IMR-90 (cell line): ENCODE results near the gene CD33. TPM values are rescaled to one million over a fixed set of nuclear protein-coding genes. Genes with fewer than 3 reads are reported as not detected.

Experiments
- ATAC-seq: fragments of 200-7000 bp; cut with Tn5 transposase; 2 replicates; pipeline ENCODE4 v1.9.1; 2020; ENCODE audit warnings: low read depth, mild to moderate bottlenecking, moderate library complexity
- BruUV-seq: library from RNA; stranded (reverse); fragments of 400-500 nt; replicated peaks from 2 replicates; lab custom pipeline; 2021; lab: Mats Ljungman, UMichigan
- CTCF ChIA-PET: fragments of 300-600 bp; formaldehyde crosslinking; extraction: SDS; loops from one replicate; lab custom pipeline; 2021; ENCODE audit warnings: antibody characterized with exemption; lab: Yijun Ruan, JAX
- POLR2A ChIA-PET: fragments of 300-600 bp; sonication (Branson Sonifier 250); formaldehyde crosslinking; loops from one replicate; lab custom pipeline; 2022; ENCODE audit warnings: antibody characterized with exemption; ENCODE audit not compliant: unreplicated experiment; lab: Charles Lee
- DNase-seq: peaks from one replicate; pipeline ENCODE4 v3.0.0; 2013
- H2AFZ ChIP-seq: replicated peaks from 2 replicates; pipeline ENCODE3; 2013; ENCODE audit warnings: low read length, mild to moderate bottlenecking; ENCODE audit not compliant: poor library complexity
- H2AK5ac ChIP-seq: 2 replicates; pipeline ENCODE4 v1.6.1; 2013; ENCODE audit warnings: low read depth, low read length, inconsistent platforms
- H2AK9ac ChIP-seq: replicated peaks from 2 replicates; pipeline ENCODE3; 2013; ENCODE audit warnings: mild to moderate bottlenecking, low read depth, low read length, moderate library complexity; ENCODE audit not compliant: poor library complexity
- H2BK120ac ChIP-seq: 2 replicates; pipeline ENCODE4 v1.6.1; 2013; ENCODE audit warnings: low read depth, low read length, inconsistent platforms
- H2BK15ac ChIP-seq: 3 replicates; pipeline ENCODE4 v1.6.1; 2013; ENCODE audit warnings: low read depth, low read length, inconsistent platforms
- H2BK20ac ChIP-seq: 2 replicates; pipeline ENCODE4 v1.6.1; 2013; ENCODE audit warnings: low read depth, mild to moderate bottlenecking, inconsistent platforms, low read length, moderate library complexity
- H2BK5ac ChIP-seq: 2 replicates; pipeline ENCODE4 v1.6.1; 2013; ENCODE audit warnings: mild to moderate bottlenecking, low read depth, low read length, inconsistent platforms; ENCODE audit not compliant: poor library complexity, severe bottlenecking
- H3K14ac ChIP-seq: replicated peaks from 2 replicates; pipeline ENCODE4 v1.6.1; 2013; ENCODE audit warnings: low read depth, low read length, inconsistent platforms
- H3K18ac ChIP-seq: 2 replicates; pipeline ENCODE4 v1.6.1; 2013; ENCODE audit warnings: low read depth, low read length, control low read depth
- H3K23ac ChIP-seq: 2 replicates; pipeline ENCODE4 v1.6.1; 2013; ENCODE audit warnings: low read depth, low read length, inconsistent platforms
- H3K27ac ChIP-seq: 2 replicates; pipeline ENCODE4 v1.5.1; 2013; ENCODE audit warnings: mild to moderate bottlenecking, control low read depth, low read length; ENCODE audit not compliant: insufficient read depth
- H3K27me3 ChIP-seq: 2 replicates; pipeline ENCODE4 v1.6.1; 2013; ENCODE audit warnings: low read length; ENCODE audit not compliant: control insufficient read depth, insufficient read depth
- H3K36me3 ChIP-seq: 2 replicates; pipeline ENCODE4 v1.6.1; 2013; ENCODE audit warnings: low read length, mixed read lengths; ENCODE audit not compliant: control insufficient read depth, insufficient read depth
- H3K4ac ChIP-seq: 2 replicates; pipeline ENCODE4 v1.6.1; 2013; ENCODE audit warnings: low read depth, low read length, inconsistent platforms
- H3K4me1 ChIP-seq: 2 replicates; pipeline ENCODE4 v1.6.1; 2013; ENCODE audit warnings: low read length, mixed read lengths; ENCODE audit not compliant: control insufficient read depth, insufficient read depth
- H3K4me2 ChIP-seq: 2 replicates; pipeline ENCODE4 v1.6.1; 2013; ENCODE audit warnings: low read depth, mild to moderate bottlenecking, control low read depth, low read length, moderate library complexity
- H3K4me3 ChIP-seq: 2 replicates; pipeline ENCODE4 v1.5.1; 2013; ENCODE audit warnings: low read depth, mild to moderate bottlenecking, control low read depth, low read length, moderate library complexity; ENCODE audit not compliant: insufficient read depth
- H3K56ac ChIP-seq: 2 replicates; pipeline ENCODE4 v1.6.1; 2013; ENCODE audit warnings: low read length, inconsistent platforms; ENCODE audit not compliant: insufficient read depth; ENCODE audit errors: extremely low read depth
- H3K79me1 ChIP-seq, 2 experiments: 2 replicates each; pipeline ENCODE4 v1.6.1; 2013; ENCODE audit warnings: low read length in 2 of 2, inconsistent platforms in 1 of 2, low read depth in 1 of 2
- H3K9ac ChIP-seq: 2 replicates; pipeline ENCODE4 v1.6.1; 2013; ENCODE audit warnings: low read depth, low read length, control low read depth
- H3K9me1 ChIP-seq: 2 replicates; pipeline ENCODE4 v1.6.1; 2013; ENCODE audit warnings: low read length, inconsistent platforms; ENCODE audit not compliant: insufficient read depth
- H3K9me3 ChIP-seq: 2 replicates; pipeline ENCODE4 v1.6.1; 2013; ENCODE audit warnings: low read length; ENCODE audit not compliant: control insufficient read depth, insufficient read depth
- H4K20me1 ChIP-seq: 2 replicates; pipeline ENCODE4 v1.6.1; 2013; ENCODE audit warnings: low read length, inconsistent platforms; ENCODE audit not compliant: insufficient read depth
- H4K5ac ChIP-seq: 2 replicates; pipeline ENCODE4 v1.6.1; 2013; ENCODE audit warnings: mild to moderate bottlenecking, low read depth, low read length, control low read depth
- H4K8ac ChIP-seq, 2 experiments: 2 replicates each; pipeline ENCODE4 v1.6.1; 2013; ENCODE audit warnings: low read depth in 2 of 2, low read length in 2 of 2, control low read depth in 1 of 2, inconsistent platforms in 1 of 2
- H4K91ac ChIP-seq: 2 replicates; pipeline ENCODE4 v1.6.1; 2013; ENCODE audit warnings: low read depth, low read length, inconsistent platforms; ENCODE audit not compliant: insufficient read depth
- BHLHE40 ChIP-seq: fragments of 150-350 bp; IDR thresholded peaks from 2 replicates; pipeline ENCODE4 v1.6.1; 2016; ENCODE audit warnings: mild to moderate bottlenecking, low read depth, low read length
- CEBPB ChIP-seq: IDR thresholded peaks from 2 replicates; pipeline ENCODE4 v1.6.1; 2012; ENCODE audit warnings: low read depth, low read length, improper control_type of control experiment
- CHD1 ChIP-seq: IDR thresholded peaks from 2 replicates; pipeline ENCODE4 v1.6.1; 2012; ENCODE audit warnings: low read depth, low read length, improper control_type of control experiment
- CTCF ChIP-seq: conservative IDR thresholded peaks from 2 replicates; pipeline ENCODE4 v1.5.1; 2012; ENCODE audit warnings: mild to moderate bottlenecking, low read depth, low read length, improper control_type of control experiment
- ELK1 ChIP-seq: fragments of 150-350 bp; IDR thresholded peaks from 2 replicates; pipeline ENCODE4 v1.6.1; 2016; ENCODE audit warnings: low read depth, mild to moderate bottlenecking, low read length, moderate library complexity, borderline replicate concordance
- FOS ChIP-seq: fragments of 150-350 bp; IDR thresholded peaks from 2 replicates; pipeline ENCODE4 v1.6.1; 2016; ENCODE audit warnings: low read depth, low read length
- MAFK ChIP-seq: IDR thresholded peaks from 2 replicates; pipeline ENCODE4 v1.6.1; 2012; ENCODE audit warnings: low read depth, low read length, improper control_type of control experiment
- MAZ ChIP-seq: IDR thresholded peaks from 2 replicates; pipeline ENCODE4 v1.6.1; 2012; ENCODE audit warnings: low read depth, mild to moderate bottlenecking, low read length, improper control_type of control experiment, moderate library complexity, borderline replicate concordance
- MXI1 ChIP-seq: IDR thresholded peaks from 2 replicates; pipeline ENCODE4 v1.6.1; 2012; ENCODE audit warnings: low read depth, mild to moderate bottlenecking, low read length, moderate library complexity, borderline replicate concordance
- NFE2L2 ChIP-seq: fragments of 150-350 bp; IDR thresholded peaks from 2 replicates; pipeline ENCODE4 v1.6.1; 2016; ENCODE audit warnings: low read depth, mild to moderate bottlenecking, low read length
- POLR2A ChIP-seq: IDR thresholded peaks from 2 replicates; pipeline ENCODE4 v1.6.1; 2012; ENCODE audit warnings: mild to moderate bottlenecking, low read depth, low read length
- RAD21 ChIP-seq: IDR thresholded peaks from 2 replicates; pipeline ENCODE4 v1.6.1; 2012; ENCODE audit warnings: low read length, improper control_type of control experiment
- RCOR1 ChIP-seq: IDR thresholded peaks from 2 replicates; pipeline ENCODE4 v1.6.1; 2012; ENCODE audit warnings: mild to moderate bottlenecking, low read length, improper control_type of control experiment; ENCODE audit not compliant: insufficient replicate concordance
- RFX5 ChIP-seq: IDR thresholded peaks from 2 replicates; pipeline ENCODE4 v1.8.0; 2012; ENCODE audit warnings: low read depth, mild to moderate bottlenecking, low read length, moderate library complexity
- SMC3 ChIP-seq: fragments of 150-350 bp; IDR thresholded peaks from 2 replicates; pipeline ENCODE4 v1.6.1; 2016; ENCODE audit warnings: low read depth, mild to moderate bottlenecking, antibody characterized with exemption, low read length, moderate library complexity
- USF2 ChIP-seq: fragments of 150-350 bp; IDR thresholded peaks from 2 replicates; pipeline ENCODE4 v1.6.1; 2017; ENCODE audit warnings: mild to moderate bottlenecking, antibody characterized with exemption, low read length, low read depth
- WGBS, 2 experiments: methylation state at CpG; one replicate each; pipeline versions ENCODE4 v1.1.5 to v1.1.7; 2013; ENCODE audit warnings: missing lambda C conversion rate in 2 of 2; ENCODE audit not compliant: insufficient read length in 1 of 2; ENCODE audit errors: extremely low coverage in 2 of 2; 5-methylcytosine and 5-hydroxymethylcytosine counted together
- dilution Hi-C: fragments of 300-500 bp; cut with HindIII; formaldehyde crosslinking; loops from one replicate; pipeline ENCODE4 v1.14.3; 2018; ENCODE audit warnings: low sequenced_read_pairs; ENCODE audit not compliant: unreplicated experiment
- in situ Hi-C: fragments of 300-500 bp; cut with MboI; formaldehyde crosslinking; loops from 3 replicates; pipeline ENCODE4 v1.14.3; 2019; ENCODE audit warnings: low sequenced_read_pairs, inconsistent platforms, mixed read lengths
- intact Hi-C: fragments of 100-400 bp; cut with micrococcal nuclease; formaldehyde crosslinking; loops from 2 replicates; pipeline ENCODE4 v1.10.0; 2022
- polyA plus RNA-seq, 3 experiments: library from polyadenylated mRNA; depleted of rRNA; stranded (reverse); fragments of >200 nt; gene quantifications; 2 replicates each; pipeline ENCODE4 v1.2.3, GENCODE V29; 2012; ENCODE audit warnings: low replicate concordance in 1 of 3
- total RNA-seq: library from RNA; depleted of rRNA; stranded (reverse); fragments of >200 nt; gene quantifications from 2 replicates; pipeline ENCODE4 v1.2.3, GENCODE V29; 2012

The CD33 gene
- total and polyA plus RNA-seq, 2 of the 4 experiments (the other 2 are of a cell fraction), result not detected

- Histone ChIP-seq H2AFZ (no peak within 1 kb of the TSS), H2AK5ac (no peak within 1 kb of the TSS), H4K91ac (no peak within 1 kb of the TSS), H3K27ac (no peak within 1 kb of the TSS), H3K4me1 (no peaks in the 10 kb centered on the region), H3K27me3 (no peaks in the 10 kb centered on the region), H2BK120ac (no peak within 1 kb of the TSS), H3K9me1 (no peaks in the 10 kb centered on the region), H3K18ac (no peak within 1 kb of the TSS), H3K4me2 (no peak within 1 kb of the TSS), H4K20me1 (no peaks in the 10 kb centered on the region), H3K23ac (no peak within 1 kb of the TSS), H3K56ac (no peak within 1 kb of the TSS), H2BK20ac (no peak within 1 kb of the TSS), H2BK5ac (no peak within 1 kb of the TSS), H2BK15ac (no peak within 1 kb of the TSS), H3K14ac (no peak within 1 kb of the TSS), H3K4me3 (no peak within 1 kb of the TSS), H3K36me3 (no peaks in the 10 kb centered on the region), H2AK9ac (no peak within 1 kb of the TSS), H3K4ac (no peak within 1 kb of the TSS), H4K8ac (no peak within 1 kb of the TSS), H4K5ac (no peak within 1 kb of the TSS), H3K9ac (no peak within 1 kb of the TSS), H3K9me3 (peaks cover 5% of the 10 kb centered on the region; the same call in 1 of the 2 replicates), H3K79me1 (no peaks in the 10 kb centered on the region)
- TF ChIP-seq CHD1 (no peak), RCOR1 (no peak), CTCF (no peak), ELK1 (no peak), RFX5 (no peak), BHLHE40 (no peak), POLR2A (no peak), NFE2L2 (no peak), MAFK (no peak), CEBPB (no peak), MXI1 (no peak), RAD21 (no peak), FOS (no peak), MAZ (no peak), SMC3 (no peak), USF2 (no peak)
- ChIA-PET POLR2A (no interaction called here), CTCF (no interaction called here)
- intact Hi-C loops, result no loop called here
- in situ Hi-C loops, result no loop called here
- no TSS peak for BruUV-seq
- no peak for ATAC-seq
- dilution Hi-C loops, result no loop called here
- 82% methylated on average over 23 of the region's 23 CpGs; no CpG with 5 or more reads in 1 of the 2 experiments for WGBS, 2 experiments
- no peak for DNase-seq
Measured at GRCh38 chr19:51250786-51251467, 26.0 kb downstream of the CD33 start, which contains the start of gene SIGLECL1. Gene SIGLECL1 (plus strand): TSS chr19:51251080. CDS start chr19:51264073, 12,993 bp downstream.
